Activated naive CD8-positive, alpha-beta T cell treated with anti-CD3 and anti-CD28 coated beads for 36 hours (primary cell): ENCODE measurements around the gene JAKMIP1. TPM values are rescaled to one million over a fixed set of nuclear protein-coding genes. Genes with fewer than 3 reads are reported as not detected.

Source experiments
- DNase-seq: peaks from one replicate; pipeline ENCODE4 v3.0.0; 2021
- H3K27ac Mint-ChIP-seq: one replicate; pipeline ENCODE4 v1.8.0; 2022; ENCODE audit warnings: mild to moderate bottlenecking, moderate library complexity, mixed read lengths
- H3K27me3 Mint-ChIP-seq: one replicate; pipeline ENCODE4 v1.8.0; 2022; ENCODE audit warnings: mild to moderate bottlenecking, mixed read lengths
- H3K36me3 Mint-ChIP-seq: one replicate; pipeline ENCODE4 v1.8.0; 2021; ENCODE audit warnings: mild to moderate bottlenecking, mixed read lengths
- H3K4me1 Mint-ChIP-seq: one replicate; pipeline ENCODE4 v1.8.0; 2021; ENCODE audit warnings: mixed read lengths
- H3K4me3 Mint-ChIP-seq: one replicate; pipeline ENCODE4 v1.8.0; 2022; ENCODE audit warnings: mild to moderate bottlenecking, moderate library complexity, mixed read lengths
- H3K9me3 Mint-ChIP-seq: one replicate; pipeline ENCODE4 v1.8.0; 2022; ENCODE audit warnings: mixed read lengths
- total RNA-seq, 2 experiments: library from RNA; stranded (reverse); gene quantifications; one replicate each; pipeline ENCODE4 v1.2.3, GENCODE V29; 2021

Gene JAKMIP1
- total RNA-seq, 2 experiments from 2014 or later = 1.0 to 1.6 TPM

DNA sequence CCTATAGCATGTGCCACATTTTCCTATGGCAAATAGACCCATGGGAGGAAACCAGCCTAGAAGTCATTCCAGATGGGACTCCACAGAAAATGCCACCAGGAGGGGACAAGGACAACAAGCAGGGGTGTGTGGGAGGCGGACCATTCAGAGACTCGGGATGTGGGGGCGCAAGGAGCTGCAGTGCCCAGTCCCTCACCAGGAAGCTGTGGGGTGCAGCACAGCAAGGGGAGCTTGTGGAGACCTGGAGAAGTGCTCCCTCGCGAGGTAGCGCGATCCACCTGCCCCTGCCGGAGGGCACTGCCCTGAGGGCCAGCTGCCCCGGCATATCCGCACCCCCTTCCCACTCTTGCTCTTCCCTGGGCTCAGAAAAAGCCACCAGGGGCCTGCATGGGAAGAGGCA, 136.7 kb downstream of the JAKMIP1 start:
- no peaks in the 10 kb centered on the region for H3K4me1 Mint-ChIP-seq
- no peak for DNase-seq
- H3K27ac Mint-ChIP-seq = no peak overlapping the region

DNA sequence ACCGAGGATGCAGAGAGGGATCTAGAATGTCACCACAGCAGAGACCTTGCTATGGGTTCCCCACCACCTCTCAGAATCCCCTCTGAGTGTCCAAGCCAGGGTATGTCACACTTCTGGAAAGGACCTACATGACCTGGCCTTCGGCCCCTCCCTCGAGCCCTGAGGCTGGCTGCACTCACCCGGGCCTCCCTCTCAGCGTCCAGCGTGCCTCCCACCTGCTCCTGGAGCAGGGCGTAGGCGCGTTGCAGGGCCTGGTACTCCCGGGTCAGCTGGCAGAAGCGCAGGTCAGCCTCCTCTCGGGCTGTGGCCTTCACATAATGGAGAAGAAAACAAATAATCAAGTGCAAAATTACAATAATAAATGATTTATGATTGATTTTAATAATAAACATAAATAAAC, 138.2 kb downstream of the JAKMIP1 start:
- Mint-ChIP-seq H3K9me3 (peaks cover 15% of the 10 kb centered on the region), H3K27me3 (no peaks in the 10 kb centered on the region), H3K27ac (no peak overlapping the region), H3K4me1 (no peaks in the 10 kb centered on the region), H3K4me3 (no peak overlapping the region), H3K36me3 (no peaks in the 10 kb centered on the region)
- no peak for DNase-seq

More for the DNA sequence above, 136.7 kb downstream of the JAKMIP1 start:
- H3K9me3 Mint-ChIP-seq = peaks cover 10% of the 10 kb centered on the region
- H3K27me3 Mint-ChIP-seq = no peaks in the 10 kb centered on the region
- no peaks in the 10 kb centered on the region for H3K36me3 Mint-ChIP-seq
- H3K4me3 Mint-ChIP-seq = no peak overlapping the region

DNA sequence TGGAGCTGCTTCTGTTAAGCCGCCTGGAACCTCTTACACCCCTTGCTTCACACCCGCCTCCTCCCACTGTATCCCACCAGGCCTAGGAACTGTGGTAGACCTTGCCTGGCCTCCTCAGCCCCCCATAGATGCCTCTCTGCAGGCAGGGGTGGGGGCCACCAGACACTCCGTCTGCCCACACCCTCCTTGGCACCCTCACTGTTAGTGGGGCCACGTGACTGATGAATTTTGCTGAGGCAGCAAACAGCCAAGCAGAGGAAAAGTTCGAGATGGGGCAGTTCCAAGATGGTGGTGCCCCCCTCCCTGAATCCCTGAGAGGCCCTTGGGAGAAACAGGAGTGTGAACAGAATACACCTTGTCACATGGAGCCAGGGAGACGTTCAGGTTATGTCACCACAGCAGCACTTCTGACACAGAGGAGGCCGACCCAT, 141.0 kb downstream of the JAKMIP1 start:
- DNase-seq = no peak
- H3K27me3 Mint-ChIP-seq = no peaks in the 10 kb centered on the region
- peaks cover 2% of the 10 kb centered on the region for H3K36me3 Mint-ChIP-seq
- H3K27ac Mint-ChIP-seq = no peak overlapping the region
- H3K4me3 Mint-ChIP-seq = no peak overlapping the region
- peaks cover 17% of the 10 kb centered on the region for H3K9me3 Mint-ChIP-seq
- H3K4me1 Mint-ChIP-seq = no peaks in the 10 kb centered on the region

DNA sequence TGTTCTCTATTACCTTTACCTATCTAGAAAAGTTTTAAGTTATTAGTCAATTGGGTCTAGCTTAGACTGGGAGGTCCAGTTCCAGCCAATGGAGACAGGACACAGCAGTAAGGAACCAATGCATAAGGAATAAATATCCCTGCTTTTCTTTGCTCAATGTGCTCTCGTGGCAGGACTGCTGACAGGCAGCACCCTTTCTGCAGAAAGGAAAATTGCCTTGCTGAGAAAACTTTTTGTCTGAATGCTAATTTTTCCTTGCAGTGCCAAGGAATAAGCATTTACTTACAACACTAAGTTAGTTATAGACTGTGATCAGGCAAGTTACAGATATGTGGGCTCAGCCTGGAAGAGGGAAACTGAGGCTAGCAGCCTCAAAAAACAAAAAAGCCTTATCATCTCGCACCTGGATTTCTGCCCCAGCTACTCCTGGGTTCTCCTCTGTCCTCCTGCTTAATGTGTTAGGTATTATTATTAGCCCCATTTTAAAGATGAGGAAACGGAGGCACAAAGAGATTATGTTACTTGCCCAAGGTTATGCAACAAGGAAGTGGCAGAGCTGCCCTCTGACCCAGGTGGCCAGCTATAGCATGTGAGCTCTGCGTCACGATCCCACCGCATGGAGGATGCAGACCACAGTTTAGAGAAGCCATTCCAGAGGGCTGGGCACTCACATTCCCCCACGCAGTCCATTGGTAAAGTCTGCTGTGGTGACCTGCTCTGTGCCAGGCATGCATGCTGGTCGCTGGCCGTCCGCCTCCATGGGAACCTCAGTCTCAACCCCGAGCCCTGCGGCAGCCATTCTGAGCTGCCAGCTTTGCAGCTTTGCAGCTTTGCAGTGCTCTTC, 141.6 kb downstream of the JAKMIP1 start:
- Mint-ChIP-seq H3K27me3 (no peaks in the 10 kb centered on the region), H3K36me3 (peaks cover 2% of the 10 kb centered on the region), H3K4me3 (no peak overlapping the region), H3K27ac (no peak overlapping the region), H3K9me3 (peaks cover 17% of the 10 kb centered on the region), H3K4me1 (no peaks in the 10 kb centered on the region)
- no peak for DNase-seq

DNA sequence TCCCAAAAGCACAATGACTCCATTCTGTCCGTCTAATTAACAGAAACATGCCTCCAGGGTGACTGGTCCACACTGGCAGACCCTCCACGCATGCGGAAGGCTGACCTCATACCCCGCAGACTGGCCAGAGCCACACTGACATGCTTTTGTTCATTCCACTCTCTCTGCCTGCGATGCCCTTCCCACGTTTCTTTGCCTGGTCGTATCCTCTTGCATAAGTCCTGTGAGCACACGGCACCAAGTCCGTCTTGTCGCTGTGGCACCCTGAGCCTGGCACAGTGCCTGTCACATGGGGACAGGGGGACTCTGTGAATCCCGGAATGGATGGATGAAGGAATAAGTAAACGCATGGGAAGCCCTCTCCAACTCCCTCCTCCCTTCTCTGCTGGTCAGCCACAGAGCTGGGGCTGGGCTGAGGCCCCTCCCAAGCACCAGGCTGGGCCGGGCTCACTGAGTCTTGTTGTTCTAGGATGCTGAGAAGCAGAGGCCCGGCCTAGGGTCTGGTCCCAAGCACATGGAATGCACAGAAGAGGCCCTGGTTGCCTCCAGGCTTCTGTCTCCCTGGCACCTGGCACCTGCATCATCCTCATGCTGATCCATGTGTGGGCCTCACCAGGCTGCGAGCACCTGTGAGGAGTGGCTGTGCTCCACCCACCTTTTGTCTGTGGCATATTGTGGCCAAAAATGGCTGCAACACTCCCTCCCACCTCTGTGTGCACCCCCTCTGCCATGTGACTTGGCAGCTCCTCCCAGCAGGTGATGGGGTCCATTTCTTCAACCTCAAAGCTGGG, 143.2 kb downstream of the JAKMIP1 start:
- no peaks in the 10 kb centered on the region for H3K27me3 Mint-ChIP-seq
- H3K4me3 Mint-ChIP-seq = no peak overlapping the region
- no peak overlapping the region for H3K27ac Mint-ChIP-seq
- H3K36me3 Mint-ChIP-seq = peaks cover 2% of the 10 kb centered on the region
- DNase-seq = no peak
- no peaks in the 10 kb centered on the region for H3K4me1 Mint-ChIP-seq
- H3K9me3 Mint-ChIP-seq = peaks cover 17% of the 10 kb centered on the region

DNA sequence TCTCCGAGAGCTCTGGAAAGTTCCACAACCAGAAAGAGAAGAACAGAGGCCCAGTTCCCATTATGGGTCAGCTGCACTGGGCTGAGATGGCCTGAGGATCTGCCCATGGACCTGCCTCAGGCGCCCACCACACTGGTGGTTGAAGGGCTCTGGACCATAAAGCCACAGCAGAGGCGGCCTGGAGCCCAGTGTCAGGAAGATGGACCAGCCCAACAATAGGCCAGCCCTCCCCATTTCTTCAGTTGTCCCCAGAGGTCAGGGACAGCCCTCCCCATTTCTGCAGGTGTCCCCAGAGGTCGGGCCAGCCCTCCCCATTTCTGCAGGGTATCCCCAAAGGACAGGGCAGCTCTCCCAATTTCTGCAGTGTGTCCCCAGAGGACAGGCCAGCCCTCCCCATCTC, 144.9 kb downstream of the JAKMIP1 start:
- no peaks in the 10 kb centered on the region for H3K27me3 Mint-ChIP-seq
- peaks cover 15% of the 10 kb centered on the region for H3K9me3 Mint-ChIP-seq
- peaks cover 2% of the 10 kb centered on the region for H3K36me3 Mint-ChIP-seq
- no peak for DNase-seq
- no peak overlapping the region for H3K4me3 Mint-ChIP-seq
- no peaks in the 10 kb centered on the region for H3K4me1 Mint-ChIP-seq
- H3K27ac Mint-ChIP-seq = no peak overlapping the region

DNA sequence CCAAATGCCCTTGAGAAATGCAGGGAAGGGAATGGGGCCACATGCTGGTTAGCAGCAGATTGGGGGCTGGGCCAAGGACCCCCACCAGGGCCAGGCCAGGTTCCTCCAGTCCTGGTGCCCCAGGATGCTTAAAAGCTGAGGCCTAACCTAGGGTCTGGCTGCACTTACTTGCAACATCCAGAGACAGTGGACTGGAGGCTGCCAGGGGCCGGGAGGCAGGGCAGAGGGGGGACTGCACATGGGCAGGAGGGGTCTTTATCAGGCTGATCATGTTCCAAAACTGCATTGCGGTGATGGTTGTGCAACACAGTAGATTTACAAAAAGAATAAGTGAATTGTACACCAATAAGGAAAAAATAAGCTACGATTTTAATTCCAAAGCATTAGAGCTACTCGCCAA, 145.3 kb downstream of the JAKMIP1 start:
- H3K27me3 Mint-ChIP-seq = no peaks in the 10 kb centered on the region
- peaks cover 12% of the 10 kb centered on the region for H3K9me3 Mint-ChIP-seq
- H3K27ac Mint-ChIP-seq = no peak overlapping the region
- DNase-seq = no peak
- H3K4me3 Mint-ChIP-seq = no peak overlapping the region
- peaks cover 2% of the 10 kb centered on the region for H3K36me3 Mint-ChIP-seq
- no peaks in the 10 kb centered on the region for H3K4me1 Mint-ChIP-seq

DNA sequence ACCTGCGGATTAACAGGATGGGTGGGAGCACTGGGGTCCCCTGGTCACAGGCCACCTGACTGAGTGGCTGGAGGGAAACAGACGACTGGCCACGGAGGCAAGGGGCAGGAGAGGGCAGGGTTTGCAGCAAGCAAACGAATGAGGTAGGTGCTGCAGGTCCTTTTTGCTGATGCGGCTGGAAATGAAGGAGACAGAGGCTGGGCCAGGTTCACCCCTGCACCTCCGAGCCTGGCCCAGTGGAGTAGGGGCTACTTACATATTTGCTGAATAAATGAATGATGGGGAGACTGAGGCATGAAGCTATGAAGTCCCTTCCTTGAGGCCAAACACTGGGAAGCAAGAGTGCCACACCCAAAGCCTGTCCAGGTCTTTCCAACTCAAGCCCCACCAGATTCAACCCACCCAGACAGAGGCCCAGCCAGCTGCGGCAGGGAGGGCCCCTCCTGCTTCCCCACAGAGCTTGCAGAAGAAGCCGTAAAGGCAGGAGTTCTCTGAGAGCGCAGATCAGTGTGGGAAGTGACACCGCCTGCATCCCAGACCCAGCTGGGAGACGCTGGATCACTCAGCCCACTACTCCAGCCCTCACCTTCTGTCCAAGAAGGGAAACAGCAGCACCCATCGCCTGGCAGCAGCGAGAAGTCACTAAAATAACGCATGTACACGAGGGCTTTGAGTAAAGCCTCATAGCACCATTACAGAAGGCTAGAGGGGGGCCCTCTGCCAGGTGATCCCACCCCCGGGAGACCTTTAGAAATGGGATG, 146.0 kb downstream of the JAKMIP1 start:
- H3K27me3 Mint-ChIP-seq = no peaks in the 10 kb centered on the region
- no peaks in the 10 kb centered on the region for H3K4me1 Mint-ChIP-seq
- H3K36me3 Mint-ChIP-seq = peaks cover 2% of the 10 kb centered on the region
- peaks cover 11% of the 10 kb centered on the region for H3K9me3 Mint-ChIP-seq
- H3K27ac Mint-ChIP-seq = no peak overlapping the region
- no peak for DNase-seq
- no peak overlapping the region for H3K4me3 Mint-ChIP-seq

DNA sequence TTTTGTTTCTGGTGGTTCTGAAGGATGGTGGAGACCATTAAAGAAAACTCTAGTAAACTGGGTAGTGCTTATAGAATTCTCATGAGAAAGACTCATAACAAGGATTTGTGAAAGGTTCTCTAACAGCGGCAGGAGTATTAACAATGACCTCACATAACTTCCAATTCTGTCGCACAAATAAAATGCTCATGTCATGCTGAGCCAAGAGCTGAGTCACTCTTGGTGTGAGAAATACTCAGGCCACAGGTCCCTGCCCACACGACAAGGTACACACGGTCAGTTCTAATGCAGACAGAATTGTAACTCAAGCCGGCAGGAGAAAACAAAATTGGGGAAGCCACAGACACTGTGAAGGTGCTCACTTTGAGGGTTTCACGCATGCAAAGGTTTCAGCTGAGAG, 147.7 kb downstream of the JAKMIP1 start:
- Mint-ChIP-seq H3K36me3 (peaks cover 2% of the 10 kb centered on the region), H3K27me3 (no peaks in the 10 kb centered on the region), H3K4me1 (no peaks in the 10 kb centered on the region), H3K9me3 (peaks cover 1% of the 10 kb centered on the region), H3K4me3 (no peak overlapping the region), H3K27ac (no peak overlapping the region)
- DNase-seq = no peak

DNA sequence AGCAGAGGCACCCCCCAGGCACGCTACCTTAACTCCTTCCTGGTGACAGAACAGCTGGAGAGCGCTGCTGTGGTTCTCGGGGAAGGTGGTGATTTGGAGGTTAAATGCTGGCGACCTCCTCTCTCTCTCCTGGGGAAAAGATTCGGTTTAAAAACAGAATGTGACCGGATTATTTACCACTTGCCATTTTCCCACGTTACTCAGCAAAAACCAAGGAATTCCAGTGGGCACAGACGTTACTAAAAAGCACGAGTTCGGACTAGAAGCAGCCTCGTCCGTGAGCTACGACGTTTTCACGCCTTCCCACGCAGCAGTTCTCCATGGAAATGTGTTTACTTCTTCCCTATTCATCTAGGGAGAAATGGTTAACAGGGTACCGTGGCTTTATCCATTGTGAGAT, 149.8 kb downstream of the JAKMIP1 start:
- H3K9me3 Mint-ChIP-seq = no peaks in the 10 kb centered on the region
- H3K4me3 Mint-ChIP-seq = no peak overlapping the region
- H3K27ac Mint-ChIP-seq = no peak overlapping the region
- no peaks in the 10 kb centered on the region for H3K27me3 Mint-ChIP-seq
- H3K4me1 Mint-ChIP-seq = no peaks in the 10 kb centered on the region
- DNase-seq = no peak
- H3K36me3 Mint-ChIP-seq = no peaks in the 10 kb centered on the region

DNA sequence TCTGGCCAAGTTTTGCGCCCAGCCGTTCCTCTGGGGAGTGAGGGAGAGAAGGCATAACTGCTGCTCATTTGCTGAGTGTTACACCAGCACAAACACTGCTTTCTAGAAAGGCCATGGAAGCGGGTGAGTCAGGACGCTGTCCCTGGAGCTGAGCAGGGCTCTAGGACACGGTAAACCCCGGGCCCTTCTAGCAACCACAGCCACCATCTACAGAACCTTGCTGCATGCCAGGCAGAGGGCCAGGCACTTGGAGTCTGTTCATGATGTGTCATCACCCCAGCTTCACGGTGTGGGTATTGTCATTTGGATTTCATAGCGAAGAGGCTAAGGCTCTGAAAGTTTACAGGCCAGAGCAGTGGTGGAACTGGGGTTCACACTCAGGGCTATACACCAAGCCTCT, 150.4 kb downstream of the JAKMIP1 start:
- Mint-ChIP-seq H3K4me1 (no peaks in the 10 kb centered on the region), H3K27ac (no peak overlapping the region), H3K9me3 (no peaks in the 10 kb centered on the region), H3K27me3 (no peaks in the 10 kb centered on the region), H3K36me3 (no peaks in the 10 kb centered on the region), H3K4me3 (no peak overlapping the region)
- no peak for DNase-seq

DNA sequence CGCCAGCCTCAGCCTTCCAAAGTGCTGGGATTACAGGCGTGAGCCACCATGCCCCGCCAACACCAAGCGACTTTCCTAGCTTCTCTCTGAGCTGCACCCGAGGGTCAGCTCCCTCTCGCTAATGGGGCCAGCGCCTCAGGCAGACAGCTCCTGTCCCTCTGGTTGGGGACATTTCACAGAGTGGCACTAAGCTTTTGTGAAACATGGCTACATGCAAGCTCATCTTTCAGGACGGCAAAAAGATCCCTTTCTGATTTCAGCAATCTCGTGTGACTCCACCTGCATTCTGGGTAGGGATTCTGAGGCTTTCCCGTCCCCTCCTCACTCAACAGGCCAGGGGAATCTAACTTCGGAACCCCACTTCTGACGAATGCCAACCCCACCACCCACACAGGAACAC, 151.1 kb downstream of the JAKMIP1 start:
- H3K9me3 Mint-ChIP-seq = no peaks in the 10 kb centered on the region
- H3K27me3 Mint-ChIP-seq = peaks cover 3% of the 10 kb centered on the region
- DNase-seq = no peak
- H3K4me3 Mint-ChIP-seq = no peak overlapping the region
- H3K27ac Mint-ChIP-seq = no peak overlapping the region
- H3K36me3 Mint-ChIP-seq = no peaks in the 10 kb centered on the region
- H3K4me1 Mint-ChIP-seq = no peaks in the 10 kb centered on the region

DNA sequence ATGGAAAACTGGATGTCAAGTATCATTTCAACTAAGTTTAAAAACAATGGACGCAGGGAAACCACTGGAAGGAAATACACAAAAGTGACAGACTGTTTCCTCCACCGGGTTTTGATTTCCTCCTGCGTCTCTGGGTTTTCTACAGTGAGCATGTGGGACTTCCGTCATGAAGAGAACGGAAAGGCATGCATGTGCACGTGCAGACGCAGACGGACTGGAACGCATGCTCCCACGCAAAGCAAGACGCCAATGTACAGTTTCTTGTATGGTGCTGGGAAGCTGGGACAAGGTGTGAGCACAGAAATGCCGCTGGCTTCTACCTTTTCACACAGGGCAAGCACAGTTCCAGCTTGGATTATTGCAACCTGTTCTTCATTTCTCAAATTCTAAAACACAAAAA, 151.8 kb downstream of the JAKMIP1 start:
- H3K9me3 Mint-ChIP-seq = no peaks in the 10 kb centered on the region
- no peaks in the 10 kb centered on the region for H3K36me3 Mint-ChIP-seq
- no peaks in the 10 kb centered on the region for H3K4me1 Mint-ChIP-seq
- DNase-seq = no peak
- H3K27me3 Mint-ChIP-seq = peaks cover 8% of the 10 kb centered on the region
- no peak overlapping the region for H3K4me3 Mint-ChIP-seq
- H3K27ac Mint-ChIP-seq = no peak overlapping the region

DNA sequence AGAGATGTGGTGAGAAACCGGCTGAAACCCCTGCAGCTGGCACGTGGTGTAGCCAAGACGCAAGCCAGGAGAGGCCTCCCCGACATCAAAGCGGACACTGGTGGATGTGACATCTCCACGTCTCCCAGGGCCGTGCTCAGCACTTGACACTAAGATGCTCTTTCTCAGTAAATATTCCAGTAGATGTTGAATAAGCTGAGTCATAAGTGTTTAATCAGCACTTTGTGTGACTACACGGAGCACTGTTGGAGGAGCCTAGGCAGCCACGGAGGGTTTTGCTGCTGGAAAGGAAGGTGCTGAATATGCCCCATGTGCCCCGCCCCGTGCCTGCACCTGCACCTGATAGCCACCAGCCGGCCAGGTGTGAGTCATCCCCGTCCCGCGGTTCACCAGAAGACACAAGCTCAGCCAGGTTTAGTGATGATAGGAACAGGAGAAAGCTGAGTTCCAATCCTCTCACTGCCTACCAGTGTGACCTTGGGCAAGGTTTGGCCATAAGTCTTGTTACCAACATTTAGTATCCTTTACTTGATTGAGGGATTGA, 153.1 kb downstream of the JAKMIP1 start:
- Mint-ChIP-seq H3K36me3 (no peaks in the 10 kb centered on the region), H3K9me3 (no peaks in the 10 kb centered on the region), H3K27me3 (peaks cover 17% of the 10 kb centered on the region), H3K27ac (no peak overlapping the region), H3K4me1 (no peaks in the 10 kb centered on the region), H3K4me3 (no peak overlapping the region)
- no peak for DNase-seq
